GM12865 (cell line): ENCODE results near the gene TSEN2.
"Not testable (repeated sequence)": the region's sequence is repeated elsewhere in the genome, so short reads cannot be mapped to it uniquely, and the experiment has no call there.

ENCODE experiments used
- DNase-seq: peaks from one replicate; pipeline ENCODE4 v3.0.0; 2010; ENCODE audit warnings: low read depth
- H3K4me3 ChIP-seq: 2 replicates; pipeline ENCODE4 v1.5.1; 2011; ENCODE audit warnings: mild to moderate bottlenecking, low read depth, low read length, control low read depth
- TF ChIP-seq, protein P1 (sequence below): IDR thresholded peaks from 2 replicates; pipeline ENCODE4 v1.5.1; 2011; ENCODE audit warnings: low read length, control low read depth, low read depth, inconsistent platforms; ENCODE audit not compliant: insufficient read depth; ENCODE audit errors: missing control alignments

The TSEN2 gene

DNA sequence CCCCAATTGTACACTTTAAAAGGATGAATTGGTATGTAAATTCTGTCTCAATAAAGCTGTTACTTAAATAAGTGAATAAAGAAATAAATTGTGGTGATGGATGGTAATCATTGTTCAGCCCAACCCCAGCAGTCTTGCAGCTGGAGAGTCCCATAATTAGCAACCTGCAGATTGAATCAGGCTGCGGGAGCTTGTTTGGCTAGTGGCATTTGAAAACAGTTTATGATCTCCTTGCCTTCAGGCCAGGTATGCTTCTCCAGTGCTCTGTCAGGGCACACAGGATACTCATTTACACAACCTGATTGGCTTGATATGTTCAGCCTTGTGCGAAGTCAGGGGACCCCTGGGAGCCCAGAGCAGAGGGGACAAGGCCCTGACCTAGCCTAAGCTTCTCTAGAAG lies 16.5 kb upstream of the TSEN2 start:
- TF ChIP-seq, protein P1, sequence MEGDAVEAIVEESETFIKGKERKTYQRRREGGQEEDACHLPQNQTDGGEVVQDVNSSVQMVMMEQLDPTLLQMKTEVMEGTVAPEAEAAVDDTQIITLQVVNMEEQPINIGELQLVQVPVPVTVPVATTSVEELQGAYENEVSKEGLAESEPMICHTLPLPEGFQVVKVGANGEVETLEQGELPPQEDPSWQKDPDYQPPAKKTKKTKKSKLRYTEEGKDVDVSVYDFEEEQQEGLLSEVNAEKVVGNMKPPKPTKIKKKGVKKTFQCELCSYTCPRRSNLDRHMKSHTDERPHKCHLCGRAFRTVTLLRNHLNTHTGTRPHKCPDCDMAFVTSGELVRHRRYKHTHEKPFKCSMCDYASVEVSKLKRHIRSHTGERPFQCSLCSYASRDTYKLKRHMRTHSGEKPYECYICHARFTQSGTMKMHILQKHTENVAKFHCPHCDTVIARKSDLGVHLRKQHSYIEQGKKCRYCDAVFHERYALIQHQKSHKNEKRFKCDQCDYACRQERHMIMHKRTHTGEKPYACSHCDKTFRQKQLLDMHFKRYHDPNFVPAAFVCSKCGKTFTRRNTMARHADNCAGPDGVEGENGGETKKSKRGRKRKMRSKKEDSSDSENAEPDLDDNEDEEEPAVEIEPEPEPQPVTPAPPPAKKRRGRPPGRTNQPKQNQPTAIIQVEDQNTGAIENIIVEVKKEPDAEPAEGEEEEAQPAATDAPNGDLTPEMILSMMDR = no peak
- no peak overlapping the region for H3K4me3 ChIP-seq
- no peak for DNase-seq

GRCh38 chr3:12468276-12468675 lies 16.0 kb upstream of the TSEN2 start:
- no peak overlapping the region for H3K4me3 ChIP-seq
- no peak for DNase-seq
- TF ChIP-seq, protein P1 = no peak

DNA sequence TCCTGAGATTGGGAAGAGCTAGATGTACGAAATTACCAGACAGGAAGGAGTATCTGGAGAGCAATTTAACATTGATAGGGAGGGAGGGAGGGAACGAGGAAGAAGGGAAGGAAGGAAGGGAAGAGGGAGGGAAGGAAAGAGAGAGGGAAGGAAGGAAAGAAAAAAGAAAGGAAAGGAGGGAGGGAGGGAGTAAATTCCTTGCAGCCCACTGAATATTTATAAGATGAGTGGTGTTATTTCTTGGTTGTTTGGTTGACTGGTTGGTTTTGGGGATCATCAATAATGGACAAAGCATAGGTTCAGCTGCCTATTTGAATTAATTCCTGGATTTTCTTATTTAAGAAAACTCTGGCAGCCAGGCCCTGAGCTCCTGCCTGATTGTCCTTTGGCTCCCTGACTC lies 15.5 kb upstream of the TSEN2 start:
- H3K4me3 ChIP-seq = no peak overlapping the region
- DNase-seq = no peak
- TF ChIP-seq, protein P1 = no peak

DNA sequence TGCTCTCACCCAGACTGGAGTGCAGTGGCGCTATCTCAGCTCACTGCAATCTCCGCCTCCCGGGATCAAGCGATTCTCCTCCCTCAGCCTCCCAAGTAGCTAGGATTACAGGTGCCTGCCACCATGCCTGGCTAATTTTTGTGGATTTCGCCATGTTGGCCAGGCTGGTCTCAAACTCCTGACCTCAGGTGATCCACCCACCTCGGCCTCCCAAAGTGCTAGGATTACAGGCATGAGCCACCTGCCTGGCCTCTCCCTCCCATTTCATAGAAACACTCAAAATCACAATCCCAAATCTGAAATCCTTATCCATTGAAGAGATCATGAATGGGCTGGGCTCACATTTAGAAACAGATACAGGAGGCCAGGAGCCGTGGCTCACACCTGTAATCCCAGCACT lies 15.1 kb upstream of the TSEN2 start:
- not testable (repeated sequence) for H3K4me3 ChIP-seq, DNase-seq

DNA sequence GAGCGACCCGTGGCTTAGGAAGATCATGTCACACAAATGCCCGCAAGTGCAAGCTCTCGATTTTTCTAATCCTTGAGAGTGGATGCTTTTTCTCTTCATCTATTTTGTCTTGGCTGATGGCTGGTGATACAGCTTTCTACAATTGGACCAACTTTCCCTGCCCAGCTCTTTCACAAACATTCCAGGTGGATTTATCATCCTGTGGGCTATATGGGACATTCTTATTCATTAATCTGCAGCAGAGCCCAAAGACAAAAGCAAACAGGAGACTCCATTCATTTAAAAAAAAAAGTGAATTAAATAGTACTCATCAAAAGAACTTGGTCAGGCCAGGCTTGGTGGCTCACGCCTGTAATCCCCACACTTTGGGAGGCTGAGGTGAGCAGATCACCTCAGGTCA lies 14.2 kb upstream of the TSEN2 start:
- no peak for DNase-seq
- TF ChIP-seq, protein P1 = no peak
- no peak overlapping the region for H3K4me3 ChIP-seq

- no peak for DNase-seq
- TF ChIP-seq, protein P1 = no peak
- H3K4me3 ChIP-seq = no peak overlapping the region
These were observed 13.6 kb upstream of the TSEN2 start for GRCh38 chr3:12470680-12471079.

DNA sequence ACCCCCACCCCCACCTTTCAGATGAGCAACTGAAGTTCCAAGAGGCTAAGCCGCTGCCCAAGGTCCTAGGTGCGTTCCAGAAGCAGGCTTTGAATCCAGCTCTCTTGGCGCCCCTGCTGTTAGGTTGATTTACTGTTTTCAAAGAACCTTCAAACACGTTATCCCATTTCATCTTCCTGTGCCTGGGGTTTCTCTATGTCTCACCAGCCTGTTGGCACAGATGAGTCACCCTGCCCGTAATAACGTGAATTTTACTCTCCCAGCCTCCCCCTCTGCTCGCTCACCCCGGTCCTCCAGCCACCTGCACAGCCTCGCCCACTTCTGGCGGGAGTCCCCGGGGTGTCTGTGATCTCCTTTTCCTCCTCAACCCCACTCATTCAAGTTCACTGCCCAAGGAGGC lies 13.0 kb upstream of the TSEN2 start:
- H3K4me3 ChIP-seq = no peak overlapping the region
- peak; percentile 23 for DNase-seq
- TF ChIP-seq, protein P1 = no peak
